H9 (cell line): ENCODE measurements around the gene ATG5. TPM values are rescaled to one million over a fixed set of nuclear protein-coding genes. Genes with fewer than 3 reads are reported as not detected.

Experiments
- DNase-seq: peaks from one replicate; pipeline ENCODE4 v3.0.0-alpha.2; 2017
- H2AFZ ChIP-seq: one replicate; pipeline ENCODE4 v1.6.1; 2013; ENCODE audit warnings: mild to moderate bottlenecking, low read length, control low read depth, moderate library complexity
- H2AK5ac ChIP-seq: 2 replicates; pipeline ENCODE4 v1.6.1; 2013; ENCODE audit warnings: low read length, control low read depth, mixed read lengths; ENCODE audit not compliant: insufficient read length
- H2BK120ac ChIP-seq: one replicate; pipeline ENCODE4 v1.6.1; 2013; ENCODE audit warnings: low read depth, mild to moderate bottlenecking, low read length, control low read depth, inconsistent platforms; ENCODE audit not compliant: poor library complexity, severe bottlenecking
- H2BK12ac ChIP-seq: 2 replicates; pipeline ENCODE4 v1.6.1; 2013; ENCODE audit warnings: low read length, control low read depth, mixed read lengths, low read depth; ENCODE audit not compliant: insufficient read length
- H2BK15ac ChIP-seq: 2 replicates; pipeline ENCODE4 v1.6.1; 2013; ENCODE audit warnings: low read depth, low read length, control low read depth
- H2BK20ac ChIP-seq: one replicate; pipeline ENCODE4 v1.6.1; 2013; ENCODE audit warnings: low read depth, mild to moderate bottlenecking, low read length, control low read depth, inconsistent platforms; ENCODE audit not compliant: poor library complexity, severe bottlenecking
- H2BK5ac ChIP-seq: 2 replicates; pipeline ENCODE4 v1.6.1; 2013; ENCODE audit warnings: low read length, control low read depth, mixed read lengths; ENCODE audit not compliant: insufficient read length
- H3K14ac ChIP-seq: 2 replicates; pipeline ENCODE4 v1.6.1; 2013; ENCODE audit warnings: low read length, control low read depth; ENCODE audit not compliant: insufficient read depth
- H3K18ac ChIP-seq: 2 replicates; pipeline ENCODE4 v1.6.1; 2013; ENCODE audit warnings: low read depth, mild to moderate bottlenecking, mixed read lengths, low read length, control low read depth; ENCODE audit not compliant: insufficient read length
- H3K23ac ChIP-seq: 2 replicates; pipeline ENCODE4 v1.6.1; 2013; ENCODE audit warnings: low read length, control low read depth, mixed read lengths, low read depth; ENCODE audit not compliant: insufficient read length
- H3K23me2 ChIP-seq: 2 replicates; pipeline ENCODE4 v1.6.1; 2013; ENCODE audit warnings: low read depth, mild to moderate bottlenecking, mixed read lengths, low read length, control low read depth; ENCODE audit not compliant: insufficient read length, poor library complexity, severe bottlenecking
- H3K27ac ChIP-seq: 2 replicates; pipeline ENCODE4 v1.5.1; 2013; ENCODE audit warnings: low read length, control low read depth, mixed read lengths, low read depth; ENCODE audit not compliant: insufficient read length
- H3K27me3 ChIP-seq: 2 replicates; pipeline ENCODE4 v1.6.1; 2013; ENCODE audit warnings: low read length, control low read depth, inconsistent platforms; ENCODE audit not compliant: insufficient read depth
- H3K4ac ChIP-seq: 2 replicates; pipeline ENCODE4 v1.6.1; 2013; ENCODE audit warnings: low read depth, mild to moderate bottlenecking, control low read depth, inconsistent platforms, low read length, moderate library complexity
- H3K4me1 ChIP-seq: 2 replicates; pipeline ENCODE4 v1.6.1; 2013; ENCODE audit warnings: low read length, control low read depth, inconsistent platforms; ENCODE audit not compliant: insufficient read depth
- H3K4me2 ChIP-seq: 2 replicates; pipeline ENCODE4 v1.6.1; 2013; ENCODE audit warnings: low read length, control low read depth, mixed read lengths; ENCODE audit not compliant: insufficient read length, insufficient read depth
- H3K56ac ChIP-seq: 2 replicates; pipeline ENCODE4 v1.6.1; 2013; ENCODE audit warnings: low read depth, mild to moderate bottlenecking, mixed read lengths, low read length, control low read depth; ENCODE audit not compliant: insufficient read length
- H3K79me1 ChIP-seq: 2 replicates; pipeline ENCODE4 v1.6.1; 2013; ENCODE audit warnings: low read depth, mild to moderate bottlenecking, moderate library complexity, low read length, control low read depth, inconsistent platforms; ENCODE audit not compliant: insufficient read depth, poor library complexity, severe bottlenecking
- H3K79me2 ChIP-seq: 2 replicates; pipeline ENCODE4 v1.6.1; 2013; ENCODE audit warnings: low read length, control low read depth, inconsistent platforms; ENCODE audit not compliant: insufficient read depth
- H3K9ac ChIP-seq: 2 replicates; pipeline ENCODE4 v1.6.1; 2013; ENCODE audit warnings: low read length, control low read depth, mixed read lengths; ENCODE audit not compliant: insufficient read length; ENCODE audit errors: extremely low read depth
- H3K9me3 ChIP-seq: one replicate; pipeline ENCODE4 v1.6.1; 2013; ENCODE audit warnings: low read depth, low read length, inconsistent platforms; ENCODE audit not compliant: control insufficient read depth
- H3T11ph ChIP-seq: one replicate; pipeline ENCODE4 v1.6.1; 2013; ENCODE audit warnings: mild to moderate bottlenecking, low read length, control low read depth, inconsistent platforms
- H4K20me1 ChIP-seq: one replicate; pipeline ENCODE4 v1.6.1; 2013; ENCODE audit not compliant: control insufficient read depth, insufficient read length, insufficient read depth
- H4K5ac ChIP-seq: 2 replicates; pipeline ENCODE4 v1.6.1; 2013; ENCODE audit warnings: low read depth, mild to moderate bottlenecking, mixed read lengths, low read length, control low read depth; ENCODE audit not compliant: insufficient read length
- H4K8ac ChIP-seq: replicated peaks from 2 replicates; pipeline ENCODE4 v1.6.1; 2013; ENCODE audit warnings: low read length, control low read depth, mixed read lengths, low read depth; ENCODE audit not compliant: insufficient read length
- H4K91ac ChIP-seq: 2 replicates; pipeline ENCODE4 v1.6.1; 2013; ENCODE audit warnings: low read depth, mild to moderate bottlenecking, moderate library complexity, mixed read lengths, low read length, control low read depth; ENCODE audit not compliant: insufficient read length
- H3K27ac Mint-ChIP-seq, 3 experiments: 2 replicates in 2 of 3; 3 replicates in 1 of 3; pipeline ENCODE4 v1.8.0; 2020 to 2021; ENCODE audit warnings: mixed read lengths in 3 of 3, mild to moderate bottlenecking in 1 of 3, moderate library complexity in 1 of 3
- H3K27me3 Mint-ChIP-seq: 2 replicates; pipeline ENCODE4 v1.8.0; 2021; ENCODE audit warnings: low read depth, mild to moderate bottlenecking, moderate library complexity, mixed read lengths
- H3K36me3 Mint-ChIP-seq, 3 experiments: 2 replicates in 2 of 3; 3 replicates in 1 of 3; pipeline ENCODE4 v1.8.0; 2020 to 2021; ENCODE audit warnings: low read depth in 3 of 3, mixed read lengths in 3 of 3; ENCODE audit not compliant: insufficient read depth in 1 of 3
- H3K4me1 Mint-ChIP-seq, 2 experiments: 2 replicates each; pipeline ENCODE4 v1.8.0; 2020; ENCODE audit warnings: mixed read lengths in 2 of 2
- H3K4me3 Mint-ChIP-seq, 2 experiments: 2 replicates in 1 of 2; 3 replicates in 1 of 2; pipeline ENCODE4 v1.8.0; 2020 to 2021; ENCODE audit warnings: mild to moderate bottlenecking in 2 of 2, mixed read lengths in 2 of 2, moderate library complexity in 1 of 2
- H3K9me3 Mint-ChIP-seq, 2 experiments: 2 replicates in 1 of 2; 3 replicates in 1 of 2; pipeline ENCODE4 v1.8.0; 2020; ENCODE audit warnings: mild to moderate bottlenecking in 2 of 2, mixed read lengths in 2 of 2, moderate library complexity in 1 of 2
- CTCF ChIP-seq: fragments of 200-600 bp; sonication (generic); conservative IDR thresholded peaks from 3 replicates; pipeline ENCODE4 v1.8.0; 2021; ENCODE audit warnings: antibody characterized with exemption, mild to moderate bottlenecking
- WGBS: extraction: QIAGEN DNeasy Blood & Tissue Kit; methylation state at CpG from one replicate; pipeline ENCODE4 v1.1.7; 2013; ENCODE audit warnings: missing lambda C conversion rate, low lambda C conversion rate, mixed read lengths; ENCODE audit not compliant: insufficient read length; ENCODE audit errors: extremely low coverage; 5-methylcytosine and 5-hydroxymethylcytosine counted together
- total RNA-seq: library from RNA; stranded (reverse); gene quantifications from 2 replicates; pipeline ENCODE4 v1.2.1, GENCODE V29; 2021

ATG5 gene
- total RNA-seq, 1 experiment from 2014 or later: 36.7 TPM

- Mint-ChIP-seq H3K9me3 (no peaks in the 10 kb centered on the region; a peak in 1 of 5 replicates), H3K4me1 (peaks cover 32 to 38% of the 10 kb centered on the region in 2 experiments), H3K27ac (no peak overlapping the region), H3K4me3 (no peak overlapping the region), H3K27me3 (peaks cover 3% of the 10 kb centered on the region; the same call in 1 of the 2 replicates), H3K36me3 (no peaks in the 10 kb centered on the region; a peak in 1 of 7 replicates)
- H3K18ac ChIP-seq: no peak overlapping the region
- no peak overlapping the region for H2BK120ac ChIP-seq
- no peaks in the 10 kb centered on the region for H3K79me2 ChIP-seq
- H4K5ac ChIP-seq: no peak overlapping the region
- H2BK5ac ChIP-seq: no peak overlapping the region
- no peak overlapping the region for H2BK20ac ChIP-seq
- H3T11ph ChIP-seq: no peak overlapping the region
- H4K8ac ChIP-seq: no peak overlapping the region
- no peak overlapping the region for H3K4ac ChIP-seq
- no peaks in the 10 kb centered on the region for H4K20me1 ChIP-seq
- H3K56ac ChIP-seq: no peak overlapping the region
- no peaks in the 10 kb centered on the region for H3K9me3 ChIP-seq
- H3K27ac ChIP-seq: no peak overlapping the region
- H3K23ac ChIP-seq: no peak overlapping the region
- WGBS: no CpG with 5 or more reads among the region's 2 CpGs
- H2BK15ac ChIP-seq: no peak overlapping the region
- no peaks in the 10 kb centered on the region; the same call in 1 of the 2 replicates for H3K27me3 ChIP-seq
- no peak overlapping the region for H2AFZ ChIP-seq
- DNase-seq: no peak
- no peak overlapping the region for H2BK12ac ChIP-seq
- H3K9ac ChIP-seq: no peak overlapping the region
- no peak overlapping the region for H4K91ac ChIP-seq
- H3K4me1 ChIP-seq: no peaks in the 10 kb centered on the region; the same call in 1 of the 2 replicates
- H3K23me2 ChIP-seq: no peaks in the 10 kb centered on the region
- no peaks in the 10 kb centered on the region for H3K79me1 ChIP-seq
- no peak overlapping the region for H2AK5ac ChIP-seq
- TF ChIP-seq CTCF: no peak
- H3K14ac ChIP-seq: no peak overlapping the region
- H3K4me2 ChIP-seq: no peak overlapping the region
Observed at GRCh38 chr6:106161893-106162292, 163.7 kb downstream of the ATG5 start.
